ENCODE data around the gene WSCD2. TPM values are rescaled to one million over a fixed set of nuclear protein-coding genes. Genes with fewer than 3 reads are reported as not detected.

Gene WSCD2
- total and polyA plus RNA-seq, 2 of the 4 experiments (the other 2 are of a cell fraction): not detected

DNA sequence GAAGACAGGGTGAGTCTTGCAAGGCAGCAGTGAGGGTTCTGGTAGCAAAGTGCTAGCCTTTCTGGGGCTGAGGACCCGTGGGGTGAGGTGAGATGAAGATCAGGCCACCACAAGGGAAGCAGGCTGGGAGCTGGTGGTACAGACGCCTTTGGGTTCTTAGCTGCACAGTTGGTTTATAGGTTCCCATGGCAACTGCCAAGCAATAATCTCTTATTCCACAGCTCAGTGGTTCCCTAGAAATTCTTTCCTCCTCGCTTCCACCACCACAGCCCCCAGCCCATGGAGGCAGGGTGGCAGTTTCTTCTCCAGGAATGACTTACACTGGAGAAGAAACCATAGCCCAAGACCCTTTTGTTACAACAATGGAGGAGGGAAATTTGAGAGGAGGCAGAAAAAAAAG is 127.9 kb downstream of the WSCD2 start:
- H3K4me2 ChIP-seq (ENCODE audit: low read depth, low read length): no peak overlapping the region
- H2BK15ac ChIP-seq (ENCODE audit: low read depth, low read length): no peak overlapping the region
- H3K4ac ChIP-seq (ENCODE audit: low read depth, low read length): no peak overlapping the region
- dilution Hi-C loops (cut with HindIII; ENCODE audit: low sequenced_read_pairs, unreplicated experiment): no loop called here
- H3K79me1 ChIP-seq (ENCODE audit: low read depth in 1 of 2, low read length in 2 of 2): no peaks in the 10 kb centered on the region
- no TSS peak for BruUV-seq (replicated peaks)
- ChIA-PET CTCF (no interaction called here), POLR2A (ENCODE audit: unreplicated experiment) (no interaction called here)
- H3K36me3 ChIP-seq (ENCODE audit: control insufficient read depth, insufficient read depth, low read length): no peaks in the 10 kb centered on the region
- H3K14ac ChIP-seq (replicated peaks; ENCODE audit: low read depth, low read length): no peak overlapping the region
- no peak overlapping the region for H3K18ac ChIP-seq (ENCODE audit: low read depth, low read length)
- ATAC-seq (ENCODE audit: low read depth) (no peak), DNase-seq (no peak)
- no peaks in the 10 kb centered on the region for H3K27me3 ChIP-seq (ENCODE audit: control insufficient read depth, insufficient read depth, low read length)
- H3K27ac ChIP-seq (ENCODE audit: insufficient read depth, low read length): no peak overlapping the region
- H3K4me1 ChIP-seq (ENCODE audit: control insufficient read depth, insufficient read depth, low read length): no peaks in the 10 kb centered on the region
- intact Hi-C loops (cut with micrococcal nuclease): no loop called here
- no peak overlapping the region for H4K5ac ChIP-seq (ENCODE audit: low read depth, low read length)
- in situ Hi-C loops (cut with MboI; ENCODE audit: low sequenced_read_pairs): no loop called here
- 0% methylated on average over 1 of the region's 3 CpGs; no CpG with 5 or more reads in 1 of the 2 experiments for WGBS, 2 experiments (ENCODE audit: extremely low coverage in 2 of 2, insufficient read length in 1 of 2)
- no peak overlapping the region for H3K4me3 ChIP-seq (ENCODE audit: insufficient read depth, low read depth, low read length)
- no peak overlapping the region for H3K9ac ChIP-seq (ENCODE audit: low read depth, low read length)
- H2BK5ac ChIP-seq (ENCODE audit: low read depth, low read length, poor library complexity, severe bottlenecking): no peak overlapping the region
- no peak overlapping the region for H4K91ac ChIP-seq (ENCODE audit: insufficient read depth, low read depth, low read length)
- no peaks in the 10 kb centered on the region; the same call in 1 of the 2 replicates for H3K9me3 ChIP-seq (ENCODE audit: control insufficient read depth, insufficient read depth, low read length)
- H3K23ac ChIP-seq (ENCODE audit: low read depth, low read length): no peak overlapping the region
- no peak overlapping the region for H4K8ac ChIP-seq (ENCODE audit: low read depth in 2 of 2, low read length in 2 of 2)
- H2BK20ac ChIP-seq (ENCODE audit: low read depth, low read length): no peak overlapping the region
- no peaks in the 10 kb centered on the region for H3K9me1 ChIP-seq (ENCODE audit: insufficient read depth, low read length)
- no peak overlapping the region for H2AFZ ChIP-seq (replicated peaks; ENCODE audit: low read length, poor library complexity)
- H2BK120ac ChIP-seq (ENCODE audit: low read depth, low read length): no peak overlapping the region
- H2AK9ac ChIP-seq (replicated peaks; ENCODE audit: low read depth, low read length, poor library complexity): no peak overlapping the region
- no peaks in the 10 kb centered on the region for H4K20me1 ChIP-seq (ENCODE audit: insufficient read depth, low read length)
- no peak overlapping the region for H2AK5ac ChIP-seq (ENCODE audit: low read depth, low read length)
- no peak overlapping the region for H3K56ac ChIP-seq (ENCODE audit: extremely low read depth, insufficient read depth, low read length)
- no peak for TF ChIP-seq CHD1 (IDR thresholded peaks at IDR 0.05; ENCODE audit: low read depth, low read length)

Measured in IMR-90 (cell line).